HG03097 (cell line): ENCODE measurements around the gene SRP14.
A peak's percentile ranks its signal among the peaks of the same experiment; 100 is the strongest.

Source experiments
- ATAC-seq: cut with Tn5 transposase; IDR thresholded peaks from one replicate; pipeline ENCODE4 v1.9.1; 2021; ENCODE audit not compliant: unreplicated experiment, low FRiP score

Gene SRP14

GRCh38 chr15:40069178-40070165 is 30.5 kb upstream of the SRP14 start:
- ATAC-seq = peak; percentile 52

DNA sequence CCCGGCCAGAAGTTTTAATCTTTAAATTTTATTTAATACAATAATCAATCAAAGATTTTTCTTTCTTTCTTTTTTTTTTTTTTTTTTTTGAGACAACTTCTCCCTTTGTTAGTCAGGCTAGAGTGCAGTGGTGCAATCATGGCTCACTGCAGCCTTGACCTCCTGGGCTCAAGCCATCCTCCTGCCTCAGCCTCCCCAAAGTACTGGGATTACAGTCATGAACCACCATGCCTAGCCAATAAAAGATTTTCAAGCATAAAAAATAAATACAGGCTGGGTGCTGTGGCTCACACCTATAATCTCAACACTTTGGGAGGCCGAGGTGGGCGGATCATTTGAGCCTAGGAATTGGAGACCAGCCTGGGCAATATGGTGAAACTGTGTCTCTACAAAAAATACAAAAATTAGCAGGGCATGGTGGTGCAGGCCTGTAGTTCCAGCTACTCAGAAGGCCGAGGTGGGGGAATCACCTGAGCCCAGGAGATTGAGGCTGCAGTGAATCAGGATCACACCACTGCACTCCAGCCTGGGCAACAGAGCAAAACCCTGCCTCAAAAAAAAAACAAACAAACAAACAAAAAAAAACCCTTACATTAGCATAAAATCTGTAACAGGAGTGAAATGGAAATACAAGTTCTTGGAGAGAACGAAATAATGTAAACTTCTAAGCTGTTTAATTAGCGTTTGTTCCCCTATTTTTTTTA is 29.1 kb upstream of the SRP14 start:
- ATAC-seq = no peak

DNA sequence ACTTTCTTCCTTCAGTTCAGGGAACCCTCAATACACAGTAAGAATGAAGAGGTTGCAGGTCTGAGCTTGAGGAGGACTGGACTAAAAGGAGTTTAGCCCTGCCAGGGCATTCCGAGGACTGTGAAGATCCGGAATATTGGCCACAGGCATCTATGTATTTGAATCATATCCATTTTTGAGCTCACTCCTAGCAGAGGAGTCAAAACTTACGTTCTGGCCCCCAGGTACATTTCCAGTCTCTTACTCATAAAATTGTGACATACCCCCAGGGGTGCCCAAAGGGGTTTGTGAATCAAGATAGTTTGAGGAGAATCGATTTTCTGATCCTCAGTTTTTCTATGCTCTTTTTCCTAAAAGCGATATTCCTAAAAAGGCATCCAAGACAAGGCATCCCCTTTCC is 27.6 kb upstream of the SRP14 start:
- no peak for ATAC-seq

DNA sequence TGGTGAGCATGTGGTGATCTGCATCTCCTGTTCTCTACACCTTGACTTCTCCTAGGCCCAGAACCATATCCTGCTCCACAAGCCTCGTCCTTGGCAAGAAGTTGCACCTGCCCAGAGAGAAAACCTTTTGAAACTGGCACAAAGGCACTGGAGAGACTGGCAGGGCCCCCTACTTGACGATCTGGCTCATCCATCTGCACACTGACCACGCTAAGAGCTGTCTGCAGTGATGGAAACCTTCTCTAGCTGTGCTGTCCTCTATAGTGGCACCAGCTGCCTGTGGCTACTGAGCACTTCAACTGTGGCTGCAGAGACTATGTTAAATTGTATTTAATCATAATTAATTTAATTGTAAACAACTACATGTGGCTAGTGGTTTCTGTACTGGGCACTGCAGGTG is 26.2 kb upstream of the SRP14 start:
- no peak for ATAC-seq

DNA sequence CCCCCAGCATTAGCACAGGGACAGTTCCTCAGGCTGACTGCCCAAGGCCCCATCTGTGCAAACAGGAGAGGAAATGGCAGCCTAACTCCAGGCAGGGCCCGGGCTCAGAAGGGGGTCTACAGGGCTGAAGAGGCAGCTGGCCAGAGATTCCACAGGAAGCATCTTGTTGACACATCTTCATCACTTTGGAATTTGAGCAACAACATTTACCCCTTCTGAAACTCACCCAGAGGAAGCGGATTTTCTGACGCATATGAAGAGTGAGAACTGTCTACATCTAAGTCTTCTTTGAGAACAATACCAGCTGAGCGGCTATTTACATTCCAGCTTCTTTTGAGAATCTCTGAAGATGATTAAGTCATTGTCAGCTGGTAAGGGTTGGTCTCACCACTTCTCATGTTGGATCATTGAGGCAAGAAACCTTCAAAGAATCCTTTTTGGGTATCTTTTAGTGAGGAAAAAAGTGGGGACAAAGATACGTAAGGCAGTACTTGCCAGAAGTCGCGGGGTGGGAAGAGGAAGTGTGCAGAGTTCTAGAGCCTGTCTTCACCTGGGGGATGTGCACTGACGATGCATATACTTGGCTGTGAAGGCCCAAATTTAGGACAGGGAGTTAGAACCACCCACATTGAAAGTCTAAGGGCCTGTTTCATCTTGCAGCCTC is 25.4 kb upstream of the SRP14 start:
- ATAC-seq = no peak

GRCh38 chr15:40063563-40064011 is 24.6 kb upstream of the SRP14 start:
- ATAC-seq = no peak

DNA sequence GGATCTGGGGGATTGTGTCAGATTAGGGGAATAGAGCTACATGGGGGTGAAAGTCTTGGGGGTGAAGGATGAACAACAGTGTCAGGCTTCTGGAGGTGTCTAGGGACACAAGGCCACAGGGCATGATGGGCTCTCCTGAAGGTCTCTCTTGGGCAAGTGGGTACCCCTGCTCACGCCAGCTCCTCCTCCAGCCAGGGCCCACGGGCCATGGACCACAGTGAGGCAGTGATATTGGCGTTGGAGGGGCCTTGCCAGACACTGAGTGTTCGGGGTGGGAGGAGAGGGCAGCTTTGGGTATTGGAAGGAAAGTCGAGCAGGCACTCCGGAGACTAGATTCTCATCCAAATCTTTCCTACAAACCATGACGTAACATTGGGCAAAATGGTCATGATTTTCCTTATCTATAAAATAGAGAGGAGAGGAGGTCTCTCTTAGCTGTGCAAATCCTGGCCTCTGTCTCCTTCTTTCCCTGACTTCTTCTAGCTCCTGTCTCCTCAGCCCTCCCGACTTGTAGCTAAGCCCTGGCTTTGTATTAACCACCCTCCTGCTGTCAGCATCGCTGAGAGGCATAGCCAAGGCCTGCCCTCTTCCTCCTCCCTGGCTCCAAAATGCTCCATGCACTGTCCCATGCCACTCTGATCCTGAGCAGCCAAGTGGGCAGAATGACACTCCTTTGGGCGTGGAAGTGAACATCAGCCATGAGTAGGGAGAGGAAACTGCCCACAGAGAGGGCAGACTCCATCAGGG is 24.0 kb upstream of the SRP14 start:
- ATAC-seq = no peak

DNA sequence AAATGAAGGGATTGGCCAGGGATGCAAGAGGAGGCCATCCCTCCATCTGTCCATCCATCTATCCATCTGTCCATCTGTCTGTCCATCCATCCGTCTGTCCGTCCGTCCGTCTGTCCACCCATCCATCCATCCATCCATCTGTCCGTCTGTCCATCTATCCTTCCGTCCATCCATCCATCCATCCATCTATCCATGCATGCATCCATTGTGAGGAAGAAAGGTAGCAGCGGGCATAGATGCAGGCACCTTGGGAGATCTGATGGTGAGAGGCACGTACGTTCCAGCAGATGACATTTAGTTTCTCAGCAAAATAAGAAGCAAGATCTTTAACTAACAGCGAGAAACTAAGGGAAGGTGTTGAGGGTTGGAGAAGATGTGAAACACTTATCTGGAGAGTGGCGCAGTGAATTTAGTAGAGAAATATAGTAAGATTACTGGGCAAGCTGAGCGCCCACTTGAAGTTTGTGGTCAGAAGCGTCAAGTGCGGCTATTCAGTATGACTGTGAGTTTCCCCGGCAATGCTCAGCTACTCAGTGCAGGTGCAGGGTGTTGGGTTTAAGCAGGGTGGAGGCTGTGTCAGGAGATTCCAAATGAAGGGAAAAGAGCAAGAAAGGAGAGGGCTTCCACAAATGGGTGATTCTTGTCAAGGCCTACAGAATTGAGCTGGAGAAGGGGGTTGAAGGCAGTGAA is 22.4 kb upstream of the SRP14 start:
- no peak for ATAC-seq

DNA sequence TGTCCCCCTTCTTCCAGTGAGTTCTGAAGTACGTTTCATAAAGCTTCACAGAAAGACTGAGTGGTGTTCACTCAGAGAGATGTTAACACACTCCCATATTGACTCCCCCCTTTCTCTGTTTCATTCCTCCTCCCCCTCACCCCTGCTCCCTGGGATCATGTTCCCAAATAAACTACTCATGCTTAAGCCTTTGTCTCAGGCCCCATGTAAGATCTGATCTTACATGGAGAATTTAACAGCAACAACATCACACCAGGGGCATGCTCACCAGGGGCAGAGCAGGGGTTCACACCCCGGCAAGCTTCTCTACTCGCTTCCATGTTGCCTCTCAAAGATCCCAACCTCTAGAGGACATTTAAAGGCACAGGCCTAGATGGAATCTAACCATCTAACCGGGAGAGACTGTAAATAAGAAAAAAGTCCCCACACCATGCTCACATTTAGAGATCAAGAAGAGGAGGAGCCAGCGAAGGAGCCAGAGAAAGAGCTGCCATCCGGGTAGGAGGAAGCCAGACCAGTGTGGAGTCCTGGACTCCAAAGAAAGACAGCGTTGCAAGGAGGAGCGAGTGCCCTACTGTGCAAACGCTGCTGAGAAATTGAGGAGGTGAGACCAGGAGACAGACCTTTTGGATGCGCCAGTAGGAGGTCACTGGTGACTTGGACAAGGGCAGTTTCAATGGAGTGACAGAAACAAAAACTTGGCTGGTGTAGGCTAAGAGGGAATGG is 21.4 kb upstream of the SRP14 start:
- ATAC-seq = no peak

- ATAC-seq = no peak
Measured at GRCh38 chr15:40059821-40060220, 20.8 kb upstream of the SRP14 start.

- no peak for ATAC-seq
Measured at GRCh38 chr15:40058476-40059140, 19.6 kb upstream of the SRP14 start.

DNA sequence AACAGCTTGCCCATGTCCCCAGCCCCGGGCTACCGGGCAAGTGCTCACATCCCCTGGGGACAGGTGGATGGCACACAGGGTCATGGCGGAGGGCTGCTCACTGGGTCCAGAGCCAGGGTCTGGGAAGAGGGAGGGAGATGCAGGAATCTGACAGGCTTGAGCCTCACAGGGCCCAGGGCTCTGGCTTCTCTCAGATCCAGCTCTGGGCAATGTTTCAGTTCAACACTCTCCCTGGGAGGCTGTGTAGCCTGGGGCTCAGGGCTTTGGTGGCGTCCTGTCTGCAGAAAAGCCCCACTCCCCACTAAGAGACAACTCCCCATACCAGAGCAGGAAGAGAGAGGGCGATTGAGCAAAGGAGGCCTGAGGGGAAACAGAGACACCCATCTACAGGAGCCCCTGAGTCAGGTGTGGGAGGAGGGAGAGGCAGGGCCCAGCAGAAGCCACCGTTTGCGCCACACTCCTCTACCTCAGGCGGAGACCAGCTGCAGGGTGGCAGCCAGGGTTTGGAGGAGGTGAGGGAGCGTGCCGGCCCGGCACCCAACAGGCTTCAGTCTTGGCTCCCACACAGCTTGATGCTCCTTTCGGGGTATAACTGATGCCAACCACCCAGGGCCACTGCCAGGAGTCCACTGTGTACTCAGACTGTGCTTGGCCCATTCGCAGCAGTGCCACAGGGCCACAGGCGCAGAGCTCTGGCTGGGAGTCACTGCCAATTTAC is 16.8 kb upstream of the SRP14 start:
- no peak for ATAC-seq

DNA sequence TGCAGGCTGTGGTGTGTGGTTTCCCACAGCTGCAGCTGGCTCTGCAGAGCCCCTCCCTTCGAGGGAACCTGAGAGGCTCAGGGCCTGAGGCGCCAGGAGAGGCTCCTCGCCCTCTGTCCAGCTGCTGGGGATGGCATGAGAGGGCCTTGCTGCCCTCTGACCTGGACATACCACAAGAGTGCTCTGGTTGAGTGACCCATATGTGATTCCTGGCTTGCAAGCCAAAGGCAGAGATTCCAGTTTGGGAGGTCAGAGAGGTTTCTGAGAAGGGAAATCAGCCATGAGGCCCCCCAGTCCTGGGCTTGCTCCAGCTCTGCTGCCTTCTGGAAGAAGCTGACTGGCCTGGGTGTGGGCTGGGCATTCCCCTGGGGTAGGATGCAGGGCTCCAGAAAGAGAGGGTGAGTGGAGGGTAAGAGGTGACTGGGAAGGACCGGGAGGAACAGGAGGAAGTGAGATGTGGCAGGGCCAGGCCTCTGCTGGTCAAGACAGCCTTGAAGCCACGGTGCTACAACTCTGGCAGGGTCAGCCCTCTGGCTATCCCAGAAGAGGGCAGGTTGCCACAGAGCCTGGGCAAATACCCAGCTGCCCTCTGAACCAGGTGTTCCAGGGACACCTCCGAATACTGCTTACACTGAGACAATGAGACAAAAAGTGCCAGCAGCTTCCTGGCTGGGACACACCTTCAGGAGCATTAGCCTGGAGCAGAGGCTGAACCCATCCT is 16.0 kb upstream of the SRP14 start:
- ATAC-seq = peak; percentile 60

- ATAC-seq = peak; percentile 11
Measured at GRCh38 chr15:40054605-40054854, 15.5 kb upstream of the SRP14 start.

DNA sequence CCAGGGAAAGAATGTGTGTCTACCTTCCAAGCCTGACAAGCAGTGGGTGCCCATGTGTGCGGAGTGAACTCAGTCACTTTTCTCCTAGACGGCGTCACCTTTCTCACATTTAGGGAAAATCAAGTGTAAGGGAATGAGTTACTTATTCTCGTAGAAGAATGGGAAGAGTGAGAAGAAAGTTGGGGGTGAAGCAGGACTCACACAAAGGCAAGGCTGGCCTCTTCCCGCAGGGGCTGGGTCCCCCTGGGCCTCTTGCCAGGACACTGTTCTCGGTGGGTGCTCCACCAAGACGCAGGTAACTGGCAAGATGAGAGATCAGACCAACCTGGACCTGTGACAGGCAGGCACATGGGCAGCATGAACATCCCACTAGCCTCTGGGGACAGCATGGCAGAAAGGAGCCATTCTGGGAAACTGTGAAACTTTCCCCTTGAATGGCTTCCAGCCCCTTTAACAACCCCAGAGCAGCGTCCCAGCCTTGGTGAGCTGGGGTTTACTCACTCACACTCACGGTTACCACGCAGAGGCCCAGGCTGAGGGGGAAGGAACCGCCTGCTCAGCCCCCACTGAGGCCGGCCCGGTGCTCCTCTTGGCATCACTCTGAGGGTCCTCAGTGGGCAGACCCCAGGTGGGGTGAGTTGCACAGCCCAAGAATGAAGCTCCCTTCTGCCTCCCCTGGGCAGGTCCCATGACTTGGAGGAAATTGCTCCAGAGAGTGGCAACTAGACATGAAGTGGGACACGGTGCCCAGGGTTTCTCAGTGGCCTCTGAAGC is 15.0 kb upstream of the SRP14 start:
- no peak for ATAC-seq

GRCh38 chr15:40053079-40053830 is 14.3 kb upstream of the SRP14 start:
- ATAC-seq = no peak
